CD14-positive monocyte (primary cell): ENCODE measurements around the gene DGKE. TPM values are rescaled to one million over a fixed set of nuclear protein-coding genes. Genes with fewer than 3 reads are reported as not detected.

Experiments
- DNase-seq, 3 donors: peaks; one replicate each; pipeline ENCODE4 v3.0.0-alpha.2; 2011 to 2022
- H2AFZ ChIP-seq: 2 replicates; pipeline ENCODE4 v1.6.0; 2012; ENCODE audit warnings: mild to moderate bottlenecking, low read depth, low read length, inconsistent platforms; ENCODE audit not compliant: insufficient read depth, poor library complexity, severe bottlenecking
- H3K27ac ChIP-seq, 2 donors: 1 replicate in 1 of 2; 2 replicates in 1 of 2; pipeline ENCODE4 v1.5.1; 2012 to 2013; ENCODE audit warnings: low read length in 2 of 2, control low read depth in 1 of 2, inconsistent platforms in 1 of 2, low read depth in 1 of 2, mild to moderate bottlenecking in 1 of 2
- H3K27me3 ChIP-seq, 2 donors: one replicate each; pipeline versions ENCODE4 v1.6.0 to v1.6.1; 2011 to 2013; ENCODE audit warnings: low read length in 2 of 2; ENCODE audit not compliant: control insufficient read depth in 2 of 2, insufficient read depth in 2 of 2
- H3K36me3 ChIP-seq, 2 donors: replicated peaks in 1 of 2; 1 replicate in 1 of 2; 2 replicates in 1 of 2; pipeline versions ENCODE4 v1.5.1 to v1.6.1; 2012 to 2013; ENCODE audit warnings: low read length in 2 of 2, control low read depth in 1 of 2, inconsistent platforms in 1 of 2, mild to moderate bottlenecking in 1 of 2; ENCODE audit not compliant: insufficient read depth in 2 of 2, control insufficient read depth in 1 of 2
- H3K4me1 ChIP-seq, 2 donors: 1 replicate in 1 of 2; 2 replicates in 1 of 2; pipeline versions ENCODE4 v1.5.1 to v1.6.1; 2012 to 2013; ENCODE audit warnings: low read length in 2 of 2, control low read depth in 1 of 2, inconsistent platforms in 1 of 2, mild to moderate bottlenecking in 1 of 2, moderate library complexity in 1 of 2; ENCODE audit not compliant: insufficient read depth in 2 of 2, control insufficient read depth in 1 of 2
- H3K4me2 ChIP-seq: replicated peaks from 2 replicates; pipeline ENCODE3; 2012; ENCODE audit warnings: low read length, moderate library complexity, mild to moderate bottlenecking; ENCODE audit not compliant: poor library complexity, severe bottlenecking; ENCODE audit errors: extremely low read depth
- H3K4me3 ChIP-seq, 3 experiments: fragments of 200-600 bp in 1 of 3; sonication (generic) in 1 of 3; replicated peaks in 1 of 3; 1 replicate in 2 of 3; 2 replicates in 1 of 3; pipeline ENCODE4 v1.5.1; 2011 to 2013; ENCODE audit warnings: low read length in 3 of 3, mild to moderate bottlenecking in 3 of 3, control low read depth in 2 of 3, low read depth in 2 of 3, inconsistent platforms in 1 of 3, moderate library complexity in 1 of 3
- H3K79me2 ChIP-seq: 2 replicates; pipeline ENCODE4 v1.6.0; 2012; ENCODE audit warnings: mild to moderate bottlenecking, control low read depth, inconsistent platforms, low read length, moderate library complexity; ENCODE audit not compliant: insufficient read depth
- H3K9ac ChIP-seq: 2 replicates; pipeline ENCODE4 v1.6.0; 2017; ENCODE audit warnings: low read length, mild to moderate bottlenecking; ENCODE audit not compliant: insufficient read depth, poor library complexity, severe bottlenecking
- H3K9me3 ChIP-seq, 2 donors: replicated peaks in 1 of 2; 1 replicate in 1 of 2; 2 replicates in 1 of 2; pipeline versions ENCODE4 v1.5.1 to v1.6.1; 2012 to 2013; ENCODE audit warnings: low read length in 2 of 2, control low read depth in 1 of 2; ENCODE audit not compliant: control insufficient read depth in 1 of 2, insufficient read depth in 1 of 2
- H4K20me1 ChIP-seq: 2 replicates; pipeline ENCODE4 v1.6.0; 2012; ENCODE audit warnings: mild to moderate bottlenecking, low read length, control low read depth, moderate library complexity; ENCODE audit not compliant: insufficient read depth
- H3K27ac Mint-ChIP-seq, 7 donors: one replicate each; pipeline ENCODE4 v1.8.0; 2020; ENCODE audit warnings: mild to moderate bottlenecking in 7 of 7, mixed read lengths in 7 of 7, moderate library complexity in 6 of 7, inconsistent platforms in 2 of 7
- H3K27me3 Mint-ChIP-seq, 3 donors: one replicate each; pipeline ENCODE4 v1.8.0; 2021 to 2022; ENCODE audit warnings: low read depth in 3 of 3, mild to moderate bottlenecking in 3 of 3, mixed read lengths in 3 of 3, moderate library complexity in 3 of 3, inconsistent platforms in 1 of 3
- H3K36me3 Mint-ChIP-seq, 2 donors: one replicate each; pipeline ENCODE4 v1.8.0; 2020; ENCODE audit warnings: mixed read lengths in 2 of 2, inconsistent platforms in 1 of 2, mild to moderate bottlenecking in 1 of 2
- H3K4me1 Mint-ChIP-seq: one replicate; pipeline ENCODE4 v1.8.0; 2020; ENCODE audit warnings: mild to moderate bottlenecking, mixed read lengths
- H3K4me3 Mint-ChIP-seq, 2 donors: one replicate each; pipeline ENCODE4 v1.8.0; 2020; ENCODE audit warnings: mild to moderate bottlenecking in 2 of 2, mixed read lengths in 2 of 2, moderate library complexity in 1 of 2
- H3K9me3 Mint-ChIP-seq, 7 donors: one replicate each; pipeline ENCODE4 v1.8.0; 2020 to 2022; ENCODE audit warnings: mixed read lengths in 7 of 7, mild to moderate bottlenecking in 6 of 7, moderate library complexity in 6 of 7, inconsistent platforms in 2 of 7
- whole genome bisulfite sequencing: methylation state at CpG from one replicate; pipeline ENCODE4 v1.1.5; 2013; ENCODE audit warnings: missing lambda C conversion rate; ENCODE audit not compliant: insufficient coverage; 5-methylcytosine and 5-hydroxymethylcytosine counted together
- intact Hi-C, 2 donors: fragments of 100-400 bp; cut with micrococcal nuclease; formaldehyde crosslinking; loops; one replicate each; pipeline versions ENCODE4 v1.15.0 to v1.15.1; 2023
- polyA plus RNA-seq, 3 donors: library from polyadenylated mRNA; depleted of rRNA in 1 of 3; unstranded in 2 of 3; stranded (reverse) in 1 of 3; fragments of 300-500 nt in 2 of 3; fragments of >200 nt in 1 of 3; fragmentation: Illumina TruSeq in 2 of 3; gene quantifications; 1 replicate in 2 of 3; 2 replicates in 1 of 3; pipeline ENCODE4 v1.2.3, GENCODE V29; 2012 to 2021
- TF ChIP-seq, protein P1 (sequence below): fragments of 200-600 bp; IDR thresholded peaks from one replicate; pipeline ENCODE4 v1.8.0; 2022; ENCODE audit warnings: antibody characterized with exemption, mild to moderate bottlenecking

Gene DGKE
- polyA plus RNA-seq, 3 donors, result 1.1 to 3.0 (median 1.5) TPM

DNA sequence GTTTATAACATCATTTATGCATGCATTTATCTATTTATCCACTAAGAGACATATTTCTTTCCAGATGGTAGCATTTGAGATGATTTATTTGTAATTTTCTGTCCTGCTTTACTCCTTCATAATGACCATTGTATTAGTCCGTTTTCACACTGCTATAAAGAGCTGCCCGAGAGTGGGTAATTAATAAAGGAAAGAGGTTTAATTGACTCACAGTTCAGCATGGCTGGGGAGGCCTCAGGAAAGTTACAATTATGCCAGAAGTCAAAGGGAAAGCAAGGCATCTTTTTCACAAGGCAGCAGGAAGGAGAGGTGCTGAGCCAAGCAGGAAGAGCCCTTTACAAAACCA is 51.3 kb downstream of the DGKE start:
- TF ChIP-seq, protein P1, sequence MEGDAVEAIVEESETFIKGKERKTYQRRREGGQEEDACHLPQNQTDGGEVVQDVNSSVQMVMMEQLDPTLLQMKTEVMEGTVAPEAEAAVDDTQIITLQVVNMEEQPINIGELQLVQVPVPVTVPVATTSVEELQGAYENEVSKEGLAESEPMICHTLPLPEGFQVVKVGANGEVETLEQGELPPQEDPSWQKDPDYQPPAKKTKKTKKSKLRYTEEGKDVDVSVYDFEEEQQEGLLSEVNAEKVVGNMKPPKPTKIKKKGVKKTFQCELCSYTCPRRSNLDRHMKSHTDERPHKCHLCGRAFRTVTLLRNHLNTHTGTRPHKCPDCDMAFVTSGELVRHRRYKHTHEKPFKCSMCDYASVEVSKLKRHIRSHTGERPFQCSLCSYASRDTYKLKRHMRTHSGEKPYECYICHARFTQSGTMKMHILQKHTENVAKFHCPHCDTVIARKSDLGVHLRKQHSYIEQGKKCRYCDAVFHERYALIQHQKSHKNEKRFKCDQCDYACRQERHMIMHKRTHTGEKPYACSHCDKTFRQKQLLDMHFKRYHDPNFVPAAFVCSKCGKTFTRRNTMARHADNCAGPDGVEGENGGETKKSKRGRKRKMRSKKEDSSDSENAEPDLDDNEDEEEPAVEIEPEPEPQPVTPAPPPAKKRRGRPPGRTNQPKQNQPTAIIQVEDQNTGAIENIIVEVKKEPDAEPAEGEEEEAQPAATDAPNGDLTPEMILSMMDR, result no peak
- peaks cover 23 to 25% of the 10 kb centered on the region in 2 donors for H3K9me3 ChIP-seq
- H3K4me2 ChIP-seq, result no peak overlapping the region
- Mint-ChIP-seq H3K9me3 (peaks cover 6 to 20% (median 19%) of the 10 kb centered on the region in 7 donors), H3K27ac (peak overlapping the region in 2 of 7 donors; percentile 37), H3K27me3 (peaks cover 0 to 3% (median 0%) of the 10 kb centered on the region in 3 donors), H3K4me3 (no peak overlapping the region), H3K36me3 (peaks cover 59 to 61% of the 10 kb centered on the region in 2 donors), H3K4me1 (peaks cover 49% of the 10 kb centered on the region)
- H3K27me3 ChIP-seq, result no peaks in the 10 kb centered on the region
- H3K79me2 ChIP-seq, result peaks cover under 1% of the 10 kb centered on the region
- peaks cover 67% of the 10 kb centered on the region for H4K20me1 ChIP-seq
- no peak overlapping the region for H3K9ac ChIP-seq
- peak overlapping the region in 1 of 2 donors; percentile 7 for H3K27ac ChIP-seq
- WGBS, result no CpG with 5 or more reads among the region's 2 CpGs
- peaks cover 27 to 55% of the 10 kb centered on the region in 2 donors for H3K36me3 ChIP-seq
- H3K4me1 ChIP-seq, result peaks cover 18 to 41% of the 10 kb centered on the region in 2 donors
- intact Hi-C loops, result no loop called here
- no peak overlapping the region for H3K4me3 ChIP-seq
- no peak for DNase-seq
- H2AFZ ChIP-seq, result no peak overlapping the region

DNA sequence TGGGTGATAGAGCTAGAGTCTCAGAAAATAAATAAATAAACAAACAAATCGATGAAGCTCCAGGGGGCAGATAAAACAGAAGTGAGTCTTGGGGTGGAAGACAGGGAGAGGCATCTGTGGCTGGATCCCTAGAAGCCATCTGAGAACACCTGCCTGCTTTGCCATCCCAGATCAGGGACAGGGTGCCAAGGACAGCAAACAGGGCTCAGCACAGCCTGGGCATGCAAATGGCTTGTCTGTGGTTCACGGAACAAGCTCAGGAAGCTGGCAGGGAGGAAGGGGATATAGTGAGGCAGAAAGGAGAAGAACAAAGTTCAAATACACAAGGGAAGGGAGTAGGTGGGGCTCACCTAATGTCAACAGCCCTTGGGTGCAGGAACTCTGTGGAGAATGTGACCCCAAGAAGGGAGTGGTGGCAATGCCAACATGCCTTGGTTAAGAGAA is 52.4 kb downstream of the DGKE start:
- H3K79me2 ChIP-seq, result peaks cover 4% of the 10 kb centered on the region
- Mint-ChIP-seq H3K9me3 (peaks cover 6 to 29% (median 22%) of the 10 kb centered on the region in 7 donors), H3K4me3 (no peak overlapping the region), H3K36me3 (peaks cover 69 to 71% of the 10 kb centered on the region in 2 donors), H3K4me1 (peaks cover 45% of the 10 kb centered on the region), H3K27me3 (peaks cover 0 to 3% (median 0%) of the 10 kb centered on the region in 3 donors), H3K27ac (peak overlapping the region; percentile 6 to 77 (median 55))
- no peak overlapping the region for H3K4me2 ChIP-seq
- H3K9me3 ChIP-seq, result peaks cover 23 to 27% of the 10 kb centered on the region in 2 donors
- TF ChIP-seq, protein P1, result no peak
- H3K4me3 ChIP-seq, result no peak overlapping the region
- peaks cover 37 to 66% of the 10 kb centered on the region in 2 donors for H3K36me3 ChIP-seq
- intact Hi-C loops, result no loop called here
- no peaks in the 10 kb centered on the region for H3K27me3 ChIP-seq
- no peak for DNase-seq
- no peak overlapping the region for H3K9ac ChIP-seq
- H2AFZ ChIP-seq, result no peak overlapping the region
- H4K20me1 ChIP-seq, result peaks cover 77% of the 10 kb centered on the region
- 58% methylated on average over 1 of the region's 2 CpGs for WGBS
- peaks cover 12 to 37% of the 10 kb centered on the region in 2 donors for H3K4me1 ChIP-seq
- H3K27ac ChIP-seq, result peak overlapping the region in 1 of 2 donors; percentile 29
